H1 (cell line): ENCODE data around the gene SLC38A8. TPM values are rescaled to one million over a fixed set of nuclear protein-coding genes. Genes with fewer than 3 reads are reported as not detected.

Experiments used
- CTCF ChIA-PET: fragments of 300-600 bp; sonication (Branson Sonifier 250); formaldehyde crosslinking; loops from one replicate; lab custom pipeline; 2021; ENCODE audit not compliant: partially characterized antibody; lab: Charles Lee
- POLR2A ChIA-PET: fragments of 300-600 bp; sonication (Branson Sonifier 250); formaldehyde crosslinking; loops from one replicate; lab custom pipeline; 2021; ENCODE audit warnings: inconsistent platforms; ENCODE audit not compliant: partially characterized antibody; lab: Charles Lee
- DNase-seq, 2 experiments: peaks; one replicate each; pipeline versions ENCODE4 v3.0.0 to v3.0.0-alpha.2; 2010 to 2022; ENCODE audit warnings: low spot score in 2 of 2, low read depth in 1 of 2, mixed read lengths in 1 of 2
- FAIRE-seq: peaks from 2 replicates; lab custom pipeline; 2011; peaks lifted over from hg19 to GRCh38; lab: Jason Lieb, UNC
- H2AFZ ChIP-seq: 2 replicates; pipeline ENCODE4 v1.8.1; 2012; ENCODE audit warnings: low read length, inconsistent platforms
- H2AK5ac ChIP-seq: 2 replicates; pipeline ENCODE4 v1.6.1; 2013; ENCODE audit warnings: low read depth, low read length
- H2BK120ac ChIP-seq: replicated peaks from 2 replicates; pipeline ENCODE3; 2013; ENCODE audit warnings: low read depth, low read length, inconsistent platforms
- H2BK12ac ChIP-seq: 2 replicates; pipeline ENCODE4 v1.6.1; 2013; ENCODE audit warnings: low read depth, low read length
- H2BK15ac ChIP-seq: 2 replicates; pipeline ENCODE4 v1.6.1; 2013; ENCODE audit warnings: low read length
- H2BK20ac ChIP-seq: 2 replicates; pipeline ENCODE4 v1.6.1; 2013; ENCODE audit warnings: low read length
- H2BK5ac ChIP-seq: 2 replicates; pipeline ENCODE4 v1.6.1; 2013; ENCODE audit warnings: low read depth, low read length
- H3K14ac ChIP-seq: 2 replicates; pipeline ENCODE4 v1.6.1; 2013; ENCODE audit warnings: inconsistent platforms; ENCODE audit not compliant: insufficient read length
- H3K18ac ChIP-seq: 2 replicates; pipeline ENCODE4 v1.6.1; 2013; ENCODE audit warnings: low read length; ENCODE audit errors: extremely low read depth
- H3K23ac ChIP-seq: 2 replicates; pipeline ENCODE4 v1.6.1; 2013; ENCODE audit warnings: inconsistent platforms; ENCODE audit not compliant: insufficient read length
- H3K23me2 ChIP-seq: 2 replicates; pipeline ENCODE4 v1.6.1; 2013; ENCODE audit warnings: low read depth, low read length
- H3K27ac ChIP-seq: 2 replicates; pipeline ENCODE4 v1.6.1; 2011; ENCODE audit warnings: low read depth, low read length, inconsistent platforms
- H3K27me3 ChIP-seq, 4 experiments: replicated peaks in 1 of 4; 1 replicate in 1 of 4; 2 replicates in 3 of 4; pipeline versions ENCODE4 v1.6.1 to v1.8.1; 2011 to 2013; ENCODE audit warnings: low read length in 3 of 4, mild to moderate bottlenecking in 3 of 4, inconsistent platforms in 2 of 4, mixed read lengths in 2 of 4, moderate library complexity in 1 of 4; ENCODE audit not compliant: control insufficient read depth in 3 of 4, insufficient read depth in 3 of 4; ENCODE audit errors: extremely low read depth in 1 of 4
- H3K36me3 ChIP-seq, 4 experiments: 2 replicates each; pipeline versions ENCODE4 v1.6.1 to v1.8.1; 2011 to 2013; ENCODE audit warnings: mild to moderate bottlenecking in 4 of 4, low read length in 3 of 4, moderate library complexity in 2 of 4, control low read depth in 1 of 4, inconsistent platforms in 1 of 4; ENCODE audit not compliant: insufficient read depth in 4 of 4, control insufficient read depth in 2 of 4
- H3K4ac ChIP-seq: replicated peaks from 2 replicates; pipeline ENCODE3; 2013; ENCODE audit warnings: low read length, low read depth, mixed read lengths, inconsistent platforms; ENCODE audit not compliant: insufficient read length
- H3K4me1 ChIP-seq, 4 experiments: replicated peaks in 1 of 4; 1 replicate in 1 of 4; 2 replicates in 3 of 4; pipeline versions ENCODE4 v1.6.1 to v1.8.1; 2011 to 2013; ENCODE audit warnings: low read length in 3 of 4, inconsistent platforms in 2 of 4, mixed read lengths in 1 of 4; ENCODE audit not compliant: insufficient read depth in 4 of 4, control insufficient read depth in 3 of 4
- H3K4me2 ChIP-seq, 2 experiments: 2 replicates each; pipeline versions ENCODE4 v1.6.1 to v1.8.1; 2011 to 2013; ENCODE audit warnings: low read depth in 2 of 2, low read length in 2 of 2, control low read depth in 1 of 2, inconsistent platforms in 1 of 2, mild to moderate bottlenecking in 1 of 2; ENCODE audit not compliant: insufficient read depth in 1 of 2
- H3K4me3 ChIP-seq, 4 experiments: fragments of 200-600, 300-600 bp in 1 of 4; sonication (generic), shearing (Covaris generic), sonication (Bioruptor Twin) in 1 of 4; 2 replicates each; pipeline versions ENCODE4 v1.5.1 to v1.8.1; 2011 to 2016; ENCODE audit warnings: low read length in 4 of 4, low read depth in 3 of 4, control low read depth in 2 of 4, inconsistent platforms in 2 of 4, mild to moderate bottlenecking in 2 of 4, mixed read lengths in 1 of 4, moderate library complexity in 1 of 4; ENCODE audit not compliant: insufficient read depth in 2 of 4; ENCODE audit errors: extremely low read depth in 1 of 4
- H3K56ac ChIP-seq: replicated peaks from 2 replicates; pipeline ENCODE3; 2013; ENCODE audit warnings: low read depth, mild to moderate bottlenecking, mixed read lengths, low read length, inconsistent platforms; ENCODE audit not compliant: insufficient read length
- H3K79me1 ChIP-seq: 2 replicates; pipeline ENCODE4 v1.6.1; 2013; ENCODE audit warnings: low read depth, low read length, control low read depth
- H3K79me2 ChIP-seq, 2 experiments: 2 replicates each; pipeline versions ENCODE4 v1.6.1 to v1.8.1; 2012 to 2013; ENCODE audit warnings: low read length in 2 of 2, mild to moderate bottlenecking in 2 of 2, inconsistent platforms in 1 of 2; ENCODE audit not compliant: insufficient read depth in 2 of 2, control insufficient read depth in 1 of 2
- H3K9ac ChIP-seq, 4 experiments: replicated peaks in 1 of 4; 1 replicate in 1 of 4; 2 replicates in 3 of 4; pipeline versions ENCODE4 v1.6.1 to v1.8.1; 2011 to 2013; ENCODE audit warnings: low read depth in 3 of 4, low read length in 3 of 4, control low read depth in 2 of 4, mild to moderate bottlenecking in 2 of 4, moderate library complexity in 2 of 4, inconsistent platforms in 1 of 4; ENCODE audit errors: extremely low read depth in 1 of 4
- H3K9me3 ChIP-seq, 2 experiments: 2 replicates each; pipeline versions ENCODE4 v1.6.1 to v1.8.1; 2012 to 2013; ENCODE audit warnings: mild to moderate bottlenecking in 2 of 2, moderate library complexity in 2 of 2, control low read depth in 1 of 2, inconsistent platforms in 1 of 2, low read depth in 1 of 2, low read length in 1 of 2, mixed read lengths in 1 of 2; ENCODE audit not compliant: insufficient read depth in 2 of 2
- H4K20me1 ChIP-seq, 2 experiments: replicated peaks in 1 of 2; 2 replicates each; pipeline versions ENCODE3 to v1.8.1; 2011 to 2013; ENCODE audit warnings: inconsistent platforms in 2 of 2, low read length in 2 of 2, mild to moderate bottlenecking in 1 of 2; ENCODE audit not compliant: insufficient read depth in 2 of 2, control insufficient read depth in 1 of 2
- H4K5ac ChIP-seq: 2 replicates; pipeline ENCODE4 v1.6.1; 2013; ENCODE audit warnings: low read length, low read depth, mixed read lengths, inconsistent platforms; ENCODE audit not compliant: insufficient read length
- H4K8ac ChIP-seq: 2 replicates; pipeline ENCODE4 v1.8.0; 2013; ENCODE audit warnings: mild to moderate bottlenecking, moderate library complexity, low read length, inconsistent platforms; ENCODE audit not compliant: insufficient read depth; ENCODE audit errors: extremely low read depth
- H4K91ac ChIP-seq: replicated peaks from 2 replicates; pipeline ENCODE3; 2013; ENCODE audit warnings: low read length, mixed read lengths, inconsistent platforms; ENCODE audit not compliant: insufficient read length
- MAX ChIP-seq: IDR thresholded peaks from 2 replicates; pipeline ENCODE4 v1.6.1; 2012; ENCODE audit warnings: inconsistent platforms
- SRF ChIP-seq: IDR thresholded peaks from 2 replicates; pipeline ENCODE4 v1.6.1; 2011; ENCODE audit warnings: mild to moderate bottlenecking, low read depth, low read length, moderate library complexity
- WGBS, 2 experiments: shearing (Covaris generic) in 1 of 2; methylation state at CpG; one replicate each; pipeline versions ENCODE4 v1.1.6 to v1.1.7; 2013 to 2015; ENCODE audit warnings: low lambda C conversion rate in 2 of 2, mixed read lengths in 2 of 2, inconsistent platforms in 1 of 2, low coverage in 1 of 2, missing lambda C conversion rate in 1 of 2; ENCODE audit not compliant: insufficient replicate concordance in 2 of 2, insufficient coverage in 1 of 2, insufficient read length in 1 of 2; ENCODE audit errors: extremely low coverage in 1 of 2, missing lambda C conversion rate in 1 of 2; 5-methylcytosine and 5-hydroxymethylcytosine counted together
- polyA plus RNA-seq, 7 experiments: library from polyadenylated mRNA; depleted of rRNA in 3 of 7; stranded (reverse) in 5 of 7; unstranded in 2 of 7; fragments of >200 nt in 5 of 7; fragments of 200-250 nt in 2 of 7; gene quantifications; 1 replicate in 5 of 7; 2 replicates in 1 of 7; 4 replicates in 1 of 7; pipeline versions ENCODE4 v1.2.1 to v1.2.3, GENCODE V29; 2011 to 2013; ENCODE audit warnings: missing spikeins in 2 of 7, mixed read lengths in 2 of 7
- total RNA-seq: library from RNA; stranded (reverse); fragmentation: NEBNext Ultra II Directional; extraction: Animal tissue kit (Norgen Biotek cat#: 25700); gene quantifications from 2 replicates; pipeline ENCODE4 v1.2.1, GENCODE V29; 2021

Gene SLC38A8
- total and polyA plus RNA-seq, 2 of the 8 experiments (the other 6 are each of a cell fraction or from before 2014, with no cell fraction given), result 0.08 TPM; not detected in 1

GRCh38 chr16:83966153-83966696, 76.4 kb downstream of the SLC38A8 start:
- TF ChIP-seq SRF (no peak), MAX (peak; percentile 30; the same call in 1 of the 2 replicates)
- Histone ChIP-seq H4K91ac (no peak overlapping the region), H2AK5ac (no peak overlapping the region), H2BK120ac (no peak overlapping the region), H2BK12ac (no peak overlapping the region), H4K5ac (no peak overlapping the region), H3K4me2 (no peak overlapping the region), H4K8ac (no peak overlapping the region; the same call in 1 of the 2 replicates), H3K79me2 (no peaks in the 10 kb centered on the region), H2BK20ac (no peak overlapping the region), H3K36me3 (no peaks in the 10 kb centered on the region), H3K14ac (no peak overlapping the region), H3K23ac (no peak overlapping the region), H3K4me3 (no peak overlapping the region), H2BK5ac (no peak overlapping the region), H3K9ac (no peak overlapping the region), H3K4me1 (peaks cover 0 to 11% (median 7%) of the 10 kb centered on the region in 4 experiments; a peak in 6 of 7 replicates), H2AFZ (no peak overlapping the region), H3K27ac (no peak overlapping the region), H3K4ac (no peak overlapping the region), H2BK15ac (no peak overlapping the region), H3K23me2 (peaks cover 11% of the 10 kb centered on the region; the same call in 1 of the 2 replicates), H3K79me1 (no peaks in the 10 kb centered on the region), H4K20me1 (peaks cover 0 to 3% of the 10 kb centered on the region in 2 experiments), H3K27me3 (peaks cover 0 to 13% (median 9%) of the 10 kb centered on the region in 4 experiments; a peak in 6 of 7 replicates), H3K18ac (no peak overlapping the region), H3K9me3 (no peaks in the 10 kb centered on the region), H3K56ac (no peak overlapping the region)
- WGBS, 2 experiments, result 87% methylated on average over 9 of the region's 13 CpGs; no CpG with 5 or more reads in 1 of the 2 experiments
- DNase-seq (no peak), FAIRE-seq (no peak)
- POLR2A ChIA-PET, result interaction anchor here (1.3 kb wide), 1 partner anchor 77 kb away, joined by 3 read pairs; the partner anchor contains the start of gene SLC38A8
- CTCF ChIA-PET, result interaction anchor here (1.1 to 16.0 kb wide), 5 partner anchors 11 to 95 kb away, joined by 3 to 366 read pairs (median 47); partner anchors contain the start of gene SLC38A8
